ENCODE results near the gene COA6. TPM values are rescaled to one million over a fixed set of nuclear protein-coding genes. Genes with fewer than 3 reads are reported as not detected.

The COA6 gene
- total and polyA plus RNA-seq, 2 of the 13 experiments (the other 11 are each of a cell fraction or from before 2014, with no cell fraction given): 32.4 to 104 TPM

- H3K4me1 ChIP-seq (ENCODE audit: insufficient read depth, low read length): peaks cover 53% of the 10 kb centered on the region
- no peaks in the 10 kb centered on the region for H3K9me3 ChIP-seq (ENCODE audit: low read length)
- no peak for DNase-seq (ENCODE audit: low spot score)
- H2AFZ ChIP-seq (ENCODE audit: low read length): no peak overlapping the region
- no peak for FAIRE-seq
- peaks cover 32% of the 10 kb centered on the region for H3K79me2 ChIP-seq (ENCODE audit: insufficient read depth, low read length)
- POLR2A ChIA-PET: interaction anchor here (0.8 to 2.3 kb wide), 12 partner anchors 8 to 104 kb away, joined by 3 to 37 read pairs (median 6); no protein-coding TSS in a partner anchor
- peak overlapping the region; percentile 94 for H3K9ac ChIP-seq (ENCODE audit: insufficient read depth, low read depth, low read length)
- H3K27ac ChIP-seq (ENCODE audit: extremely low read length, insufficient read depth, low read length): peak overlapping the region; percentile 94
- CTCF ChIA-PET (ENCODE audit: low intra/inter-chr PET ratio, low total read pairs): no interaction called here
- ATAC-seq: no peak
- no TSS peak for BruUV-seq (replicated peaks)
- H3K27me3 ChIP-seq (ENCODE audit: control insufficient read depth in 1 of 2, insufficient read depth in 2 of 2, low read length in 2 of 2): no peaks in the 10 kb centered on the region; a peak in 1 of 5 replicates
- peak overlapping the region; percentile 79 for H3K4me2 ChIP-seq (ENCODE audit: low read depth, low read length)
- WGBS (ENCODE audit: low lambda C conversion rate): 2% methylated on average over 6 of the region's 6 CpGs
- H3K4me3 ChIP-seq (replicated peaks in 1 of 3; ENCODE audit: insufficient read depth in 1 of 3, low read depth in 2 of 3, low read length in 3 of 3): peak overlapping the region; percentile 76 to 89 (median 80)
- in situ Hi-C loops (cut with HindIII; ENCODE audit: extremely low pct_ligation_motif_present, low pct_unique_long_range_greater_than_20kb): no loop called here
- intact Hi-C loops (cut with micrococcal nuclease; ENCODE audit: unreplicated experiment): loop anchor here (1.0 to 5.0 kb wide), 2 partner anchors 47 to 62 kb away; no protein-coding TSS in a partner anchor
- no peak for TF ChIP-seq HOXD1 (CRISPR knock-in tag; IDR thresholded peaks at IDR 0.05)
- TF ChIP-seq FIP1L1 (IDR thresholded peaks at IDR 0.05; ENCODE audit: borderline replicate concordance, insufficient read depth, low read depth, low read length): no peak
- no peak for TF ChIP-seq ZBTB39 (CRISPR knock-in tag; IDR thresholded peaks at IDR 0.05)
- TF ChIP-seq SNAPC2 (CRISPR knock-in tag; IDR thresholded peaks at IDR 0.05): no peak
- TF ChIP-seq ZNF780A (CRISPR knock-in tag; IDR thresholded peaks at IDR 0.05): no peak
- TF ChIP-seq KLF9 (CRISPR knock-in tag; IDR thresholded peaks at IDR 0.05; ENCODE audit: low read depth): no peak
- no peak for TF ChIP-seq SKI (IDR thresholded peaks at IDR 0.05; ENCODE audit: partially characterized antibody)
- TF ChIP-seq RBFOX2 (IDR thresholded peaks at IDR 0.05; ENCODE audit: low read depth, low read length): no peak
- TF ChIP-seq PHB2 (IDR thresholded peaks at IDR 0.05; ENCODE audit: partially characterized antibody): no peak
- TF ChIP-seq CREM (IDR thresholded peaks at IDR 0.05): no peak
- no peak for TF ChIP-seq CREM (CRISPR knock-in tag; IDR thresholded peaks at IDR 0.05)
- no peak for TF ChIP-seq ZNF737 (CRISPR knock-in tag; IDR thresholded peaks at IDR 0.05; ENCODE audit: borderline replicate concordance)
- H3K36me3 ChIP-seq (replicated peaks in 1 of 2; ENCODE audit: control insufficient read depth in 1 of 2, insufficient read depth in 2 of 2, low read length in 2 of 2): peaks cover 5 to 29% of the 10 kb centered on the region in 2 experiments; a peak in 4 of 5 replicates
- no peaks in the 10 kb centered on the region for H4K20me1 ChIP-seq (ENCODE audit: insufficient read depth, low read length)
Observed at GRCh38 chr1:234373959-234374254, 651 bp downstream of the COA6 start.

Data from HepG2 (cell line).